RPMI7951 (cell line): ENCODE results near the gene MCM9. TPM values are rescaled to one million over a fixed set of nuclear protein-coding genes. Genes with fewer than 3 reads are reported as not detected.
A peak's percentile ranks its signal among the peaks of the same experiment; 100 is the strongest.

Experiments
- DNase-seq: peaks from one replicate; pipeline ENCODE4 v3.0.0-alpha.2; 2012; ENCODE audit warnings: low read depth
- total RNA-seq: library from RNA; depleted of rRNA; stranded (reverse); fragments of >200 nt; shearing (Covaris generic); gene quantifications from 2 replicates; pipeline ENCODE4 v1.2.3, GENCODE V29; 2014; rRNA removed

The MCM9 gene
- total RNA-seq, 1 experiment from 2014 or later: 7.0 TPM

- DNase-seq: no peak
Observed at GRCh38 chr6:118770112-118770788, 164.7 kb downstream of the MCM9 start.

DNA sequence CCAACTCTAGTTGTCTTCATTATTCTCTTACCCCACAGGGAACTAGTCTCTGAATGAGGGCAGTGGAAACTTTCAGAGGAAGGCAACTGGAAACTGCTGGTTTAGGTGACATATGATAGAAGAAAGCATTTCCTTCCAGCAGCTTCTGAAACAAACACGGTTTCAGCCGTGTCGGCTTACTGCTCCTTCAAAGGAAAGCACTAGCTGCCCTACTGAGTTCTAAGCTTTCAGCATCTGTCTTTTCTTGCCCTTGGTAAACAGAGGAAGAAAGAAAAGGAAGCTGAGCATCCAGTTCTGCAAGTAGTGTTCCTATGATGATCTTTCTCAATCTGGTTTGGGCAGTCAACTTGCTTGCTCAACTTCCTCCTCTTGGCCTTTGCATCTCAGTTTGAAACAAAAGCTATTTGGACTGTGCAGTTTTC, 166.0 kb downstream of the MCM9 start:
- no peak for DNase-seq

GRCh38 chr6:118768441-118768840, 166.5 kb downstream of the MCM9 start:
- DNase-seq: no peak

DNA sequence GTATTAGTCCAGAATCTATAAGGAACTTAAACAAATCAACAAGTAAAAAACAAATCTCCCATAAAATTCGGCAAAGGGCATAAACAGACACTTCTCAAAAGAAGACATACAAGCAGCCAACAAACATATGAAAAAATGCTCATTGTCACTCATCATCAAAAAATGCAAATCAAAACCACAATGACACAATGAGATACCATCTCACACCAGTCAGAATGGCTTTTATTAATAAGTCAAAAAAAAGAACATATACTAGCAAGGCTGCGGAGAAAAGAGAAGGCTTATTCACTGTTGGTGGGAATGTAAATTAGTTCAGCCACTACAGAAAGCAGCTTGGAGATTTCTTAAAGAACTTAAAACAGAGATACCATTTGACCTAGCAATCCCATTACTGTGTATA, 169.6 kb downstream of the MCM9 start:
- peak; percentile 57 for DNase-seq

DNA sequence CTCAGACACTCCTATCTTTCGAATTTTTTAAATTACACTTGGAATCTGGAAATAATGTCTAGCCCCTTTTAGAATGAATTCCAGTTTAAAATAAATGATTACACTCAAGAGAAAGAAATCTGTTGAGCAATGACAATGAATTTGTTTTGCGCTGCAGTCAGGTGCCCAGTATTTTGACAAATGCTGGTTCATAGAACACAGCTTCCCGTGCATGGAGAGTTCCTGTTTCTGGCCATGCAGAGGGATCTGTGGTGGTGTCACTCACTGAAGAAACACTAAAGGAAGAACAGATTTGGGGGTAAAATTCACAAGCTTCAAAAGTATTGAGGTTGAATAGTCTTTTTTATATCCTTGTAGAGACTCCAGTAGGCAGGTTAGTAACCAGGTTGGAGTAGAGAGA, 170.2 kb downstream of the MCM9 start:
- DNase-seq: no peak

Other genes starting within 250 kb of the MCM9 start
- 51.6 and 57.2 TPM in 2 replicates for gene ASF1A, start 41.0 kb downstream of the MCM9 start, total RNA-seq
- gene FAM184A, start 143.5 kb upstream of the MCM9 start, total RNA-seq: 0.24 and 0.78 TPM in 2 replicates